OCI-LY7 (cell line): Measurements from ENCODE around the gene DLGAP1.

Experiments
- EZH2phosphoT487 ChIP-seq: fragments of 200-600 bp; sonication (generic); IDR thresholded peaks from 2 replicates; pipeline ENCODE4 v1.6.1; 2018; ENCODE audit warnings: low read depth, borderline replicate concordance, mild to moderate bottlenecking, mixed run types, antibody characterized with exemption, low read length, moderate library complexity, mixed read lengths
- TF ChIP-seq, protein P1 (sequence below): fragments of 200-600 bp; sonication (generic); conservative IDR thresholded peaks from 2 replicates; pipeline ENCODE4 v1.5.1; 2014; ENCODE audit warnings: mild to moderate bottlenecking, antibody characterized with exemption, low read length, moderate library complexity, mixed read lengths

DNA sequence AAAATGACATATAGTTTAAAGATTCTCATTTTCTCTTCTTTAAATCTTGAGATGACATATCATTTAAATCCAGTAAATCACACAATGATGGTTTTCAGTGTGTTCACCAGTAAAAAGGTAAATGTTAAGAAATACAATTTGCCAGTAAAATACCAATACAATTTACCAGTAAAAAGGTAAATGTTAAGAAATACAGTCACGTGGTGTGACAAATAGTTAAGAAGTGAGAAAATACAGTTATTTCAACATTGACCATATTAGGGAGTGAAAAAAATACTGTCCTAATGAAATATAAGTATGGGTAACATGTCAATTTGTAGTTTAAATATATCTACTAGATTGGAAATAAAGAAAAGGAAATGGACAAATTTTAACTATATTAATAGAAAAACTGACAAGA is 80.5 kb downstream of the DLGAP1 start:
- TF ChIP-seq, protein P1, sequence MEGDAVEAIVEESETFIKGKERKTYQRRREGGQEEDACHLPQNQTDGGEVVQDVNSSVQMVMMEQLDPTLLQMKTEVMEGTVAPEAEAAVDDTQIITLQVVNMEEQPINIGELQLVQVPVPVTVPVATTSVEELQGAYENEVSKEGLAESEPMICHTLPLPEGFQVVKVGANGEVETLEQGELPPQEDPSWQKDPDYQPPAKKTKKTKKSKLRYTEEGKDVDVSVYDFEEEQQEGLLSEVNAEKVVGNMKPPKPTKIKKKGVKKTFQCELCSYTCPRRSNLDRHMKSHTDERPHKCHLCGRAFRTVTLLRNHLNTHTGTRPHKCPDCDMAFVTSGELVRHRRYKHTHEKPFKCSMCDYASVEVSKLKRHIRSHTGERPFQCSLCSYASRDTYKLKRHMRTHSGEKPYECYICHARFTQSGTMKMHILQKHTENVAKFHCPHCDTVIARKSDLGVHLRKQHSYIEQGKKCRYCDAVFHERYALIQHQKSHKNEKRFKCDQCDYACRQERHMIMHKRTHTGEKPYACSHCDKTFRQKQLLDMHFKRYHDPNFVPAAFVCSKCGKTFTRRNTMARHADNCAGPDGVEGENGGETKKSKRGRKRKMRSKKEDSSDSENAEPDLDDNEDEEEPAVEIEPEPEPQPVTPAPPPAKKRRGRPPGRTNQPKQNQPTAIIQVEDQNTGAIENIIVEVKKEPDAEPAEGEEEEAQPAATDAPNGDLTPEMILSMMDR, result no peak
- no peak for TF ChIP-seq EZH2phosphoT487
